ENCODE measurements around the gene PCBP3.

The PCBP3 gene

DNA sequence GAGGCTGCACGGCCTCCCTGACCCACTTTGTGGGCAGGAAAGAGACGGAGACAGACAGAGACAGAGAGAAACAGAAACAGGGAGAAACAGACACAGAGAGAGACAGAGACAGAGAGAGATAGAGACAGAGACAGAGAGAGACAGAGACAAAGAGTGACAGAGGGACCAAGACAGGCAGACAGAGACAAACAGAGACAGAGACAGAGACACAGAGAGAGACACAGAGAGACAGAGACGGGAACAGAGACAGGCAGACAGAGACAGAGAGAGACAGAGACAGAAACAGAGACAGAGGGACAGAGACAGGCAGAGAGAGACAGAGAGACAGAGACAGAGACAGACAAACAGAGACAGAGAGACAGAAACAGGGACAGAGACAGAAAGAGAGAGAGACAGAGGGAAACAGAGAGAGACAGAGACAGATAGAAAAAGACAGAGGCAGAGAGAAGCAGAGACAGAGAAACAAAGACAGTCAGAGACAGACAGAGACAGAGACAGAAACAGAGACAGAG is 341.1 kb downstream of the PCBP3 start:
- Histone ChIP-seq H3K27ac (replicated peaks) (no peak overlapping the region), H3K27me3 (ENCODE audit: insufficient read depth, poor library complexity, severe bottlenecking) (peaks cover 17% of the 10 kb centered on the region), H3K4me3 (replicated peaks; ENCODE audit: insufficient read depth, low read length) (no peak overlapping the region)
- no peak for DNase-seq (ENCODE audit: low read depth in 1 of 2, low spot score in 1 of 2)
- TF ChIP-seq SPI1 (IDR thresholded peaks at IDR 0.05; ENCODE audit: borderline replicate concordance, low read depth) (no peak), GABPA (IDR thresholded peaks at IDR 0.05; ENCODE audit: low read depth) (no peak), POLR2AphosphoS5 (IDR thresholded peaks at IDR 0.05; ENCODE audit: low read depth) (no peak)
- TF ChIP-seq, protein P1, sequence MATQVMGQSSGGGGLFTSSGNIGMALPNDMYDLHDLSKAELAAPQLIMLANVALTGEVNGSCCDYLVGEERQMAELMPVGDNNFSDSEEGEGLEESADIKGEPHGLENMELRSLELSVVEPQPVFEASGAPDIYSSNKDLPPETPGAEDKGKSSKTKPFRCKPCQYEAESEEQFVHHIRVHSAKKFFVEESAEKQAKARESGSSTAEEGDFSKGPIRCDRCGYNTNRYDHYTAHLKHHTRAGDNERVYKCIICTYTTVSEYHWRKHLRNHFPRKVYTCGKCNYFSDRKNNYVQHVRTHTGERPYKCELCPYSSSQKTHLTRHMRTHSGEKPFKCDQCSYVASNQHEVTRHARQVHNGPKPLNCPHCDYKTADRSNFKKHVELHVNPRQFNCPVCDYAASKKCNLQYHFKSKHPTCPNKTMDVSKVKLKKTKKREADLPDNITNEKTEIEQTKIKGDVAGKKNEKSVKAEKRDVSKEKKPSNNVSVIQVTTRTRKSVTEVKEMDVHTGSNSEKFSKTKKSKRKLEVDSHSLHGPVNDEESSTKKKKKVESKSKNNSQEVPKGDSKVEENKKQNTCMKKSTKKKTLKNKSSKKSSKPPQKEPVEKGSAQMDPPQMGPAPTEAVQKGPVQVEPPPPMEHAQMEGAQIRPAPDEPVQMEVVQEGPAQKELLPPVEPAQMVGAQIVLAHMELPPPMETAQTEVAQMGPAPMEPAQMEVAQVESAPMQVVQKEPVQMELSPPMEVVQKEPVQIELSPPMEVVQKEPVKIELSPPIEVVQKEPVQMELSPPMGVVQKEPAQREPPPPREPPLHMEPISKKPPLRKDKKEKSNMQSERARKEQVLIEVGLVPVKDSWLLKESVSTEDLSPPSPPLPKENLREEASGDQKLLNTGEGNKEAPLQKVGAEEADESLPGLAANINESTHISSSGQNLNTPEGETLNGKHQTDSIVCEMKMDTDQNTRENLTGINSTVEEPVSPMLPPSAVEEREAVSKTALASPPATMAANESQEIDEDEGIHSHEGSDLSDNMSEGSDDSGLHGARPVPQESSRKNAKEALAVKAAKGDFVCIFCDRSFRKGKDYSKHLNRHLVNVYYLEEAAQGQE (IDR thresholded peaks at IDR 0.05; ENCODE audit: insufficient replicate concordance, low read depth), result no peak
- TF ChIP-seq, protein P2, sequence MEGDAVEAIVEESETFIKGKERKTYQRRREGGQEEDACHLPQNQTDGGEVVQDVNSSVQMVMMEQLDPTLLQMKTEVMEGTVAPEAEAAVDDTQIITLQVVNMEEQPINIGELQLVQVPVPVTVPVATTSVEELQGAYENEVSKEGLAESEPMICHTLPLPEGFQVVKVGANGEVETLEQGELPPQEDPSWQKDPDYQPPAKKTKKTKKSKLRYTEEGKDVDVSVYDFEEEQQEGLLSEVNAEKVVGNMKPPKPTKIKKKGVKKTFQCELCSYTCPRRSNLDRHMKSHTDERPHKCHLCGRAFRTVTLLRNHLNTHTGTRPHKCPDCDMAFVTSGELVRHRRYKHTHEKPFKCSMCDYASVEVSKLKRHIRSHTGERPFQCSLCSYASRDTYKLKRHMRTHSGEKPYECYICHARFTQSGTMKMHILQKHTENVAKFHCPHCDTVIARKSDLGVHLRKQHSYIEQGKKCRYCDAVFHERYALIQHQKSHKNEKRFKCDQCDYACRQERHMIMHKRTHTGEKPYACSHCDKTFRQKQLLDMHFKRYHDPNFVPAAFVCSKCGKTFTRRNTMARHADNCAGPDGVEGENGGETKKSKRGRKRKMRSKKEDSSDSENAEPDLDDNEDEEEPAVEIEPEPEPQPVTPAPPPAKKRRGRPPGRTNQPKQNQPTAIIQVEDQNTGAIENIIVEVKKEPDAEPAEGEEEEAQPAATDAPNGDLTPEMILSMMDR (IDR thresholded peaks at IDR 0.05; ENCODE audit: insufficient read depth, low read length), result no peak

DNA sequence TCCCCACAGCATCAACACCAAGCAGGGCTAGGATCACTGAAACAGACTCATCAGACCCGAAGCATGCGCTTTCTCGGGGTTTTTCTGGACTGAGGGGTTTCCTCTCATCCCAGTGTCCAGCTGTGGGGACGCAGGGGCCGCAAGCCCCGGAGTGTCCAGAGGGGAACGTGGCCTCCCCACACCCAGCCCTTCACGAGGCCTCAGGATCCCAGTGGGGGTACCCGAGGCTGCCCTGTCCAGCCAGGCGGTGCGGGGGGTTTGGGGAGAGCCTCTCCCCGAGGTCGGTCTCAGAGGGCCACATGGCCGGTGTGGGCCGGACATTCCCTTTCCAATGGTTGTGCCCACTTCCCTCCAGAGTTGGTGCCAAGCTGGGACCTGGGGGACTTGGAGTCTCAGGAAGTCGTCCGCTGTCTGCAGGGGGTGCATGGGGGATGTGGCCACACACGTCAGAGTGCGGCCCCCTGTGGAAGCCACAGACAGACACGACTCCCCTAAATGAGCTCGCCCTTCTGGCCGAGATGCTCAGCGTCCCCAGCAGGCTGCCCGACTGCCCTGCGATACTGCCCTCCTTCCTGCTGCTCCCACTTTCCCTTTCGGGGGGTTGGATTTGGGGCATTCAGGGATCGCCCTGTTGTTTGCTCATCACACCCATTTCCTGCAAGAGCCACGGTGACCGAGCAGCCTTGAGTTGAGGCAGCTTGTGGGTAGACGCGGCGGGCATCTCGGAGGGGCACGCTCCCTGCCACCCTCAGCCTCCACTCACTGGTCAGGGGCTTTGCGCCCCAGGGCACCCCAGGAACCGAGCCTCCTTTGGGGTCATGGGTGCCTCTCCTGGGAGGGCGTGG is 342.2 kb downstream of the PCBP3 start:
- Histone ChIP-seq H3K27ac (replicated peaks) (no peak overlapping the region), H3K4me3 (replicated peaks; ENCODE audit: insufficient read depth, low read length) (no peak overlapping the region), H3K27me3 (ENCODE audit: insufficient read depth, poor library complexity, severe bottlenecking) (peaks cover 17% of the 10 kb centered on the region)
- TF ChIP-seq, protein P1 (IDR thresholded peaks at IDR 0.05; ENCODE audit: insufficient replicate concordance, low read depth), result no peak
- no peak for TF ChIP-seq GABPA (IDR thresholded peaks at IDR 0.05; ENCODE audit: low read depth)
- DNase-seq (ENCODE audit: low read depth in 1 of 2, low spot score in 1 of 2), result no peak

DNA sequence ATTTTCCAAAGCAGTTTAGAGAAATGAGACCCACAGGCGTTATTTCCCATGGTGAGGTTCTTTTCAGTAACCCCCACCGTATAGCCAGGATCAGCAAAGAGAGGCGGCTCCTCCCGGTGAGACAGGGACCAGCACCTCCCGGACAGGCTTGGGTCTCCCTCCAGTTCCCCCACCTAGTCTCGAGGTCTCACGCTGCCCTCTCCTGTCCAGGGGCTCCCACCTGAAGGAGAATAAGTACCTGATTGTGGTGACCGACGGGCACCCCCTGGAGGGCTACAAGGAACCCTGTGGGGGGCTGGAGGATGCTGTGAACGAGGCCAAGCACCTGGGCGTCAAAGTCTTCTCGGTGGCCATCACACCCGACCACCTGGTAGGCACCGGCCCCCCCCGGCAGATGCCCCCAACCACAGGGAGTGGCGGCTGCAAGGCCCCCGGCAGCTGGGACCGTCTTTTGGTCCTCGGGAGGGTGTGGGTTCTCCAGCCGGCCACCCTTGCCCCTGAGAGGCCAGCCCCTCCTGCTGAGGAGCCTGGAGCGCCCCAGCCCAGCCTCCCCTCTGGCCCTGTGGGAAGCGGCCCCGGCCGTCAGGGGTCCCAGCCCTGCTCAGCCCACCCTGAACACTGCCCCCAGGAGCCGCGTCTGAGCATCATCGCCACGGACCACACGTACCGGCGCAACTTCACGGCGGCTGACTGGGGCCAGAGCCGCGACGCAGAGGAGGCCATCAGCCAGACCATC is 343.0 kb downstream of the PCBP3 start:
- Histone ChIP-seq H3K27me3 (ENCODE audit: insufficient read depth, poor library complexity, severe bottlenecking) (peaks cover 15% of the 10 kb centered on the region), H3K27ac (replicated peaks) (no peak overlapping the region), H3K4me3 (replicated peaks; ENCODE audit: insufficient read depth, low read length) (no peak overlapping the region)
- TF ChIP-seq, protein P2 (IDR thresholded peaks at IDR 0.05; ENCODE audit: insufficient read depth, low read length), result no peak
- TF ChIP-seq POLR2AphosphoS5 (IDR thresholded peaks at IDR 0.05; ENCODE audit: low read depth) (no peak), SPI1 (IDR thresholded peaks at IDR 0.05; ENCODE audit: borderline replicate concordance, low read depth) (no peak), GABPA (IDR thresholded peaks at IDR 0.05; ENCODE audit: low read depth) (no peak)
- TF ChIP-seq, protein P1 (IDR thresholded peaks at IDR 0.05; ENCODE audit: insufficient replicate concordance, low read depth), result no peak
- DNase-seq (ENCODE audit: low read depth in 1 of 2, low spot score in 1 of 2), result no peak
